Fibroblast of villous mesenchyme (primary cell): ENCODE results near the gene NCR3LG1. TPM values are rescaled to one million over a fixed set of nuclear protein-coding genes. Genes with fewer than 3 reads are reported as not detected.

Source experiments
- DNase-seq: peaks from one replicate; pipeline ENCODE4 v3.0.0-alpha.2; 2010; ENCODE audit warnings: low read depth
- H3K4me3 ChIP-seq: 2 replicates; pipeline ENCODE4 v1.5.1; 2011; ENCODE audit warnings: low read depth, mild to moderate bottlenecking, low read length
- CTCF ChIP-seq: IDR thresholded peaks from 2 replicates; pipeline ENCODE4 v1.5.1; 2012; ENCODE audit warnings: low read depth, mild to moderate bottlenecking, low read length; ENCODE audit not compliant: insufficient read depth
- total RNA-seq: library from RNA; depleted of rRNA; stranded (reverse); fragments of >200 nt; gene quantifications from 2 replicates; pipeline ENCODE4 v1.2.3, GENCODE V29; 2012

NCR3LG1 gene
- total RNA-seq, 1 donor, result 14.7 TPM

- DNase-seq, result no peak
- no peak overlapping the region for H3K4me3 ChIP-seq
- TF ChIP-seq CTCF, result no peak
Observed at GRCh38 chr11:17414317-17414737, 62.7 kb downstream of the NCR3LG1 start.

GRCh38 chr11:17414992-17415391, 63.4 kb downstream of the NCR3LG1 start:
- no peak for TF ChIP-seq CTCF
- DNase-seq, result no peak
- H3K4me3 ChIP-seq, result no peak overlapping the region

- no peak overlapping the region for H3K4me3 ChIP-seq
- TF ChIP-seq CTCF, result no peak
- no peak for DNase-seq
Observed at GRCh38 chr11:17415523-17416104, 64.0 kb downstream of the NCR3LG1 start.

GRCh38 chr11:17416492-17416891, 64.9 kb downstream of the NCR3LG1 start:
- no peak for TF ChIP-seq CTCF
- H3K4me3 ChIP-seq, result no peak overlapping the region
- DNase-seq, result no peak

GRCh38 chr11:17418444-17419081, 67.0 kb downstream of the NCR3LG1 start:
- no peak for TF ChIP-seq CTCF
- peak; percentile 8 for DNase-seq
- no peak overlapping the region for H3K4me3 ChIP-seq

GRCh38 chr11:17421781-17422180, 70.2 kb downstream of the NCR3LG1 start:
- no peak for TF ChIP-seq CTCF
- DNase-seq, result no peak
- H3K4me3 ChIP-seq, result no peak overlapping the region
